GM18508 (cell line): ENCODE data around the gene GCAT.
"Not testable (repeated sequence)": the region's sequence is repeated elsewhere in the genome, so short reads cannot be mapped to it uniquely, and the experiment has no call there.

Experiments used
- ATAC-seq: cut with Tn5 transposase; IDR thresholded peaks from one replicate; pipeline ENCODE4 v1.9.1; 2021; ENCODE audit warnings: moderate number of reproducible peaks; ENCODE audit not compliant: insufficient read depth, unreplicated experiment

Gene GCAT

GRCh38 chr22:37781434-37782059 lies 26.2 kb upstream of the GCAT start:
- ATAC-seq = no peak

- no peak for ATAC-seq
Measured at GRCh38 chr22:37782340-37783168, 25.2 kb upstream of the GCAT start.

GRCh38 chr22:37784829-37785495 lies 22.8 kb upstream of the GCAT start:
- ATAC-seq = no peak

GRCh38 chr22:37790234-37790633 lies 17.5 kb upstream of the GCAT start:
- no peak for ATAC-seq

- ATAC-seq = no peak
Measured at GRCh38 chr22:37792494-37792893, 15.2 kb upstream of the GCAT start.

- ATAC-seq = no peak
Measured at GRCh38 chr22:37794376-37794775, 13.4 kb upstream of the GCAT start.

GRCh38 chr22:37796079-37796478 lies 11.7 kb upstream of the GCAT start:
- no peak for ATAC-seq

GRCh38 chr22:37797259-37797658 lies 10.5 kb upstream of the GCAT start:
- not testable (repeated sequence) for ATAC-seq

GRCh38 chr22:37797874-37798500 lies 9.7 kb upstream of the GCAT start:
- no peak for ATAC-seq

- ATAC-seq = not testable (repeated sequence)
Measured at GRCh38 chr22:37799979-37800378, 7.8 kb upstream of the GCAT start.

GRCh38 chr22:37801946-37802309 lies 5.8 kb upstream of the GCAT start:
- ATAC-seq = no peak

GRCh38 chr22:37802310-37803194 lies 5.2 kb upstream of the GCAT start:
- no peak for ATAC-seq

GRCh38 chr22:37803195-37803638 lies 4.5 kb upstream of the GCAT start:
- no peak for ATAC-seq

- no peak for ATAC-seq
Measured at GRCh38 chr22:37803639-37804351, 3.9 kb upstream of the GCAT start.

- ATAC-seq = no peak
Measured at GRCh38 chr22:37804352-37804880, 3.3 kb upstream of the GCAT start.

- no peak for ATAC-seq
Measured at GRCh38 chr22:37804881-37805809, 2.6 kb upstream of the GCAT start.

- ATAC-seq = no peak
Measured at GRCh38 chr22:37805810-37806277, 1.9 kb upstream of the GCAT start.
